ENCODE data around the gene TMEM126B. TPM values are rescaled to one million over a fixed set of nuclear protein-coding genes. Genes with fewer than 3 reads are reported as not detected.

The TMEM126B gene
- total and polyA plus RNA-seq, 2 of the 13 experiments (the other 11 are each of a cell fraction or from before 2014, with no cell fraction given) = 33.6 to 54.8 TPM

GRCh38 chr11:85666687-85667086 is 38.3 kb downstream of the TMEM126B start (continued):
- TF ChIP-seq ZNF577 (CRISPR knock-in tag; IDR thresholded peaks at IDR 0.05; ENCODE audit: borderline replicate concordance, low read depth) (no peak), GATAD2A (CRISPR knock-in tag; IDR thresholded peaks at IDR 0.05) (0 out of 2 replicates have a peak, but pooled peaks have one; percentile 32), ZNF292 (CRISPR knock-in tag; IDR thresholded peaks at IDR 0.05; ENCODE audit: borderline replicate concordance, low read depth) (no peak), BCL6 (CRISPR knock-in tag; IDR thresholded peaks at IDR 0.05) (0 out of 2 replicates have a peak, but pooled peaks have one; percentile 8), ESRRA (CRISPR knock-in tag; IDR thresholded peaks at IDR 0.05; ENCODE audit: low read depth) (0 out of 2 replicates have a peak, but pooled peaks have one; percentile 39), SP4 (CRISPR knock-in tag; IDR thresholded peaks at IDR 0.05) (no peak), SOX5 (CRISPR knock-in tag; IDR thresholded peaks at IDR 0.05; ENCODE audit: borderline replicate concordance) (peak; percentile 44; the same call in 1 of the 2 replicates), STAT6 (CRISPR knock-in tag; IDR thresholded peaks at IDR 0.05; ENCODE audit: borderline replicate concordance) (no peak), ZNF207 (IDR thresholded peaks at IDR 0.05; ENCODE audit: borderline replicate concordance) (no peak), ZNF710 (CRISPR knock-in tag; IDR thresholded peaks at IDR 0.05; ENCODE audit: borderline replicate concordance) (0 out of 2 replicates have a peak, but pooled peaks have one; percentile 26), ZNF672 (CRISPR knock-in tag; IDR thresholded peaks at IDR 0.05) (no peak), CTCF (CRISPR knock-in tag; IDR thresholded peaks at IDR 0.05) (no peak), ONECUT2 (CRISPR knock-in tag; IDR thresholded peaks at IDR 0.05) (no peak), ZNF816 (CRISPR knock-in tag; IDR thresholded peaks at IDR 0.05; ENCODE audit: borderline replicate concordance) (no peak)
- TF ChIP-seq, protein P1, sequence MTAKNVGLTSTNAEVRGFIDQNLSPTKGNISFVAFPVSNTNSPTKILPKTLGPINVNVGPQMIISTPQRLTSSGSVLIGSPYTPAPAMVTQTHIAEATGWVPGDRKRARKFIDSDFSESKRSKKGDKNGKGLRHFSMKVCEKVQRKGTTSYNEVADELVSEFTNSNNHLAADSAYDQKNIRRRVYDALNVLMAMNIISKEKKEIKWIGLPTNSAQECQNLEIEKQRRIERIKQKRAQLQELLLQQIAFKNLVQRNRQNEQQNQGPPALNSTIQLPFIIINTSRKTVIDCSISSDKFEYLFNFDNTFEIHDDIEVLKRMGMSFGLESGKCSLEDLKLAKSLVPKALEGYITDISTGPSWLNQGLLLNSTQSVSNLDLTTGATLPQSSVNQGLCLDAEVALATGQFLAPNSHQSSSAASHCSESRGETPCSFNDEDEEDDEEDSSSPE (CRISPR knock-in tag; IDR thresholded peaks at IDR 0.05) = no peak
- TF ChIP-seq, protein P2, sequence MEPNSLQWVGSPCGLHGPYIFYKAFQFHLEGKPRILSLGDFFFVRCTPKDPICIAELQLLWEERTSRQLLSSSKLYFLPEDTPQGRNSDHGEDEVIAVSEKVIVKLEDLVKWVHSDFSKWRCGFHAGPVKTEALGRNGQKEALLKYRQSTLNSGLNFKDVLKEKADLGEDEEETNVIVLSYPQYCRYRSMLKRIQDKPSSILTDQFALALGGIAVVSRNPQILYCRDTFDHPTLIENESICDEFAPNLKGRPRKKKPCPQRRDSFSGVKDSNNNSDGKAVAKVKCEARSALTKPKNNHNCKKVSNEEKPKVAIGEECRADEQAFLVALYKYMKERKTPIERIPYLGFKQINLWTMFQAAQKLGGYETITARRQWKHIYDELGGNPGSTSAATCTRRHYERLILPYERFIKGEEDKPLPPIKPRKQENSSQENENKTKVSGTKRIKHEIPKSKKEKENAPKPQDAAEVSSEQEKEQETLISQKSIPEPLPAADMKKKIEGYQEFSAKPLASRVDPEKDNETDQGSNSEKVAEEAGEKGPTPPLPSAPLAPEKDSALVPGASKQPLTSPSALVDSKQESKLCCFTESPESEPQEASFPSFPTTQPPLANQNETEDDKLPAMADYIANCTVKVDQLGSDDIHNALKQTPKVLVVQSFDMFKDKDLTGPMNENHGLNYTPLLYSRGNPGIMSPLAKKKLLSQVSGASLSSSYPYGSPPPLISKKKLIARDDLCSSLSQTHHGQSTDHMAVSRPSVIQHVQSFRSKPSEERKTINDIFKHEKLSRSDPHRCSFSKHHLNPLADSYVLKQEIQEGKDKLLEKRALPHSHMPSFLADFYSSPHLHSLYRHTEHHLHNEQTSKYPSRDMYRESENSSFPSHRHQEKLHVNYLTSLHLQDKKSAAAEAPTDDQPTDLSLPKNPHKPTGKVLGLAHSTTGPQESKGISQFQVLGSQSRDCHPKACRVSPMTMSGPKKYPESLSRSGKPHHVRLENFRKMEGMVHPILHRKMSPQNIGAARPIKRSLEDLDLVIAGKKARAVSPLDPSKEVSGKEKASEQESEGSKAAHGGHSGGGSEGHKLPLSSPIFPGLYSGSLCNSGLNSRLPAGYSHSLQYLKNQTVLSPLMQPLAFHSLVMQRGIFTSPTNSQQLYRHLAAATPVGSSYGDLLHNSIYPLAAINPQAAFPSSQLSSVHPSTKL (CRISPR knock-in tag; IDR thresholded peaks at IDR 0.05) = peak; percentile 40; the same call in 1 of the 2 replicates
- TF ChIP-seq, protein P3, sequence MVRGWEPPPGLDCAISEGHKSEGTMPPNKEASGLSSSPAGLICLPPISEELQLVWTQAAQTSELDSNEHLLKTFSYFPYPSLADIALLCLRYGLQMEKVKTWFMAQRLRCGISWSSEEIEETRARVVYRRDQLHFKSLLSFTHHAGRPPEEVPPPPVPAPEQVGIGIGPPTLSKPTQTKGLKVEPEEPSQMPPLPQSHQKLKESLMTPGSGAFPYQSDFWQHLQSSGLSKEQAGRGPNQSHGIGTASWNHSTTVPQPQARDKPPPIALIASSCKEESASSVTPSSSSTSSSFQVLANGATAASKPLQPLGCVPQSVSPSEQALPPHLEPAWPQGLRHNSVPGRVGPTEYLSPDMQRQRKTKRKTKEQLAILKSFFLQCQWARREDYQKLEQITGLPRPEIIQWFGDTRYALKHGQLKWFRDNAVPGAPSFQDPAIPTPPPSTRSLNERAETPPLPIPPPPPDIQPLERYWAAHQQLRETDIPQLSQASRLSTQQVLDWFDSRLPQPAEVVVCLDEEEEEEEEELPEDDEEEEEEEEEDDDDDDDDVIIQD (CRISPR knock-in tag; IDR thresholded peaks at IDR 0.05; ENCODE audit: low read depth) = no peak
